ENCODE data around the gene CD320.

The CD320 gene

GRCh38 chr19:8255426-8256125 is 52.6 kb downstream of the CD320 start:
- DNase-seq (ENCODE audit: low read depth in 3 of 3) = no peak

- DNase-seq (ENCODE audit: low read depth in 3 of 3) = no peak
Observed at GRCh38 chr19:8254286-8255001, 53.7 kb downstream of the CD320 start.

DNA sequence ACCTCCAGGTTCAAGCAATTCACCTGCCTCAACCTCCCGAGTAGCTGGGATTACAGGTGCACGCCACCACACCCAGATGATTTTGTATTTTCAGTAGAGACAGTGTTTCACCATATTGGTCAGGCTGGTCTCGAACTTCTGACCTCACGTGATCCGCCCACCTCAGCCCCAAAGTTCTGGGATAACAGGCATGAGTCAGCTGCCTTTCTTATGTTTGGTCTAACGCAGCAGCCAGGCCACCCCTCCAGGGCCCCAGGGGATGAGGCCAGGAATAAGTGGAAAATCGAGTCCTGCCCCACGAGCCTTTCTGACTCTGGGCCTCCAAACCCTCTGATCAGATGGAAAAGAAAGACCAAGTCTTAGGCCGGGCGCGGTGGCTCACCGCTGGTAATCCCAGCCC is 54.5 kb downstream of the CD320 start:
- no peak for DNase-seq (ENCODE audit: low read depth in 3 of 3)

DNA sequence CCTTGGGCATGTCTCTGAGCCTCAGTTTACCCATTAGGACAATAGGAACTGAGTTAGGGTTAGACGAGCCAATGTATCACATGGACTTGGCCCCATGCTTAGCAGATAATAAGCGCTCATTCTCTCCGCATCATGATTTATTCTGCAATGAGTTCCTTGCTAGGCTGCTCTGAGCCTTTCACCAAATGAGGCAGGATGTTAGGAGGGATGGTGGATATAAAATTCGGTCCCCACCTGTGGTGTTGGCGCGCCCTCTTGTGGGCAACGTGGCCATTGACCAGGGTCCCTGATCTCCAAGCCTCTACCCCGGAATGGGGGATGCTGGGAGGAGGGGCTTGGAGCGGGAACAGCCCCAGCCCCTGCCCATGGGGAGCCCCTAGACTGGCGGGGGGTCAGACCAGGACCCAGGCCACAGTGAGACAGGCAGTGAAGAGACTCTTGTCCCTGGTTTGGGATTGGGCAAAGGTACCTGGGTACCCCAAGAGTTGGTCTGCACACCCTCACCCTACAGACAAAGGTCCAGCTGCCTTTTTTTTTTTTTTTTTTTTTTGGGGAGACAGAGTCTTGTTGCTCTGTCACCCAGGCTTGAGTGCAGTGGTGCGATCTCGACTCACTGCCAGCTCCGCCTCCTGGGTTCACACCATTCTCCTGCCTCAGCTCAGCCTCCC is 55.1 kb downstream of the CD320 start:
- DNase-seq (ENCODE audit: low read depth in 3 of 3) = peak; percentile 68 to 82 (median 72)
